Stimulated activated CD4-positive, alpha-beta T cell treated with anti-CD3 and anti-CD28 coated beads, Interleukin-4, amount 100 ng/mL, for 4 hours (primary cell): ENCODE results near the gene SCAF1.

Source experiments
- DNase-seq, 2 experiments: peaks; one replicate each; pipeline ENCODE4 v3.0.0-alpha.2; 2020

Gene SCAF1

GRCh38 chr19:49688531-49689132 lies 46.6 kb downstream of the SCAF1 start:
- no peak for DNase-seq

DNA sequence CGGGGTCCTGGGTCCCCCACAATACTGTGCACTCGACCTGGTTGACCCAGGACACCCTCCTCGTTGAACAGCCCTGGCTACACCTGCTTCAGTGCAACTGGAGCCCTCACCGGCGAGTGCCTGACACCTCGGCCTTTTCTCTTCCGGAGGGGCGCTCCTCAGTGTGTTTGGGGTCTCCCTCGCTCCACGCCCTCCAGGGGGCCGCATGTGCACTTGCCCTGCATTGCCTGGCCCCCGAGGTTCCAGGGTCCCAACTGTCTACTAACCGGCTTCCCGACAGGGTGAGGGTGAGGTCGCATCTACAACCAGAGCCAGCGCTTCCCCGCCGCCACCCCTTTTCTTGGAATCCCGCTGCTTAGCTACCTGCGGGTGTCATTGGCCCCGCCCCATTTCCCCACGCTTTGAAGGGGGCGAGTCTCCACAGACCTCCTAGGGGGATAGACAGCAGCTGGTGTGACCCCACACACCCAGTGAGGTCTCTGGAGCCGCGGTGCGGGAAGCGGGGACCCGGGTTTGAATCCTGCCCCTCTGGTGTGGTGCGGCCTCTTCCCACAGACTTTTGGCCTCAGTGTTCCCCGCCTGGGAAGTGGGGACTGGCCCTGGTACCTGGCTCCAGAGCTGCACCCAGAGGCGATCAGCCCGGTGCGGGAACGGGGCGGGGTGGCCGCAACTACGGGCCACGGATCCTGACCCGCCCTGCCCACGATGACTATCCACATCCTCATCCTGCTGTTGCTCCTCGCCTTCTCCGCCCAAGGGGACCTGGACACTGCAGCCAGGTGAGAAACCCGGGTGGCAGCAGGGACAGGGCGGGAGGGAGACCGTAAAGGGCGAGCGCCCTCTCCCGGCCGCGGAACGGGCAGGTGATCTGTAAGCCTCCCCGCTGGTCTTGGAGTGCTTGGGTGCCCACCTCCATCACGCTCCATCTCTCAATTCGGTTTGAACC lies 47.4 kb downstream of the SCAF1 start, which contains the start of gene ADM5:
Gene ADM5, plus strand, starts transcription at position 462 of the 946 bp plus-strand sequence. Its CDS starts 244 bp downstream, at position 706.
- peak in 1 of 2 experiments; percentile 55 for DNase-seq

- no peak for DNase-seq
These were observed 48.2 kb downstream of the SCAF1 start for GRCh38 chr19:49690079-49690655.

DNA sequence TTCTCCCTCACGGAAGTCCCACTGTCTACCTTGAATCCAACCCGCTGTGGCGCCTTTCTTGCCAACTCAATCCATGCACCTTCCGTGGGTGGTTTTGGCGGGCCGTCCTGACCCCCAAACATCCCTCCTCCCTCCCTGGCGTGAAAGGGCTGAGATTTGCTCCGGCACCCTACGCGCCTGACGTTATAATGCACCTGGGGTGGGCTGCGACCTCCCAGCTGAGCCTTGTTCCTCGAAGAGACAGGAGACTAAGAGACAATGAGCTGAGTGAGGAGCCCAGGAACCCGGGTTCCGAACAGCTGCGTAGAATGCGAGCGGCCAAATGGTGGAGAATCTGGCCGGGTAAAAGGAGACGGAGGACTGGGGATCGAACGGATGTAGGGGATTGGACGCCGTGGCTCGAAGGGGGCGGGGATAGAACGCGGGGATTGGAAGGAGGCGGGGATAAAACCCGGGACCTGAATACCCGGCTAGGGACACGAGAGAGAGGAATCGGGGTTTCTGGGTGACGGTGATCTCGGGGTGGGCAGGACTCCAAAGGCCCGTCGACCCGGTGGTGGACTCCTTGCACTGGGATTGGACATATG lies 48.7 kb downstream of the SCAF1 start, which contains the start of gene CPT1C:
Gene CPT1C, plus strand, starts transcription at position 461 of the 587 bp plus-strand sequence. CDS start 1,137 bp downstream, outside the sequence.
- DNase-seq: peak; percentile 52 to 55

DNA sequence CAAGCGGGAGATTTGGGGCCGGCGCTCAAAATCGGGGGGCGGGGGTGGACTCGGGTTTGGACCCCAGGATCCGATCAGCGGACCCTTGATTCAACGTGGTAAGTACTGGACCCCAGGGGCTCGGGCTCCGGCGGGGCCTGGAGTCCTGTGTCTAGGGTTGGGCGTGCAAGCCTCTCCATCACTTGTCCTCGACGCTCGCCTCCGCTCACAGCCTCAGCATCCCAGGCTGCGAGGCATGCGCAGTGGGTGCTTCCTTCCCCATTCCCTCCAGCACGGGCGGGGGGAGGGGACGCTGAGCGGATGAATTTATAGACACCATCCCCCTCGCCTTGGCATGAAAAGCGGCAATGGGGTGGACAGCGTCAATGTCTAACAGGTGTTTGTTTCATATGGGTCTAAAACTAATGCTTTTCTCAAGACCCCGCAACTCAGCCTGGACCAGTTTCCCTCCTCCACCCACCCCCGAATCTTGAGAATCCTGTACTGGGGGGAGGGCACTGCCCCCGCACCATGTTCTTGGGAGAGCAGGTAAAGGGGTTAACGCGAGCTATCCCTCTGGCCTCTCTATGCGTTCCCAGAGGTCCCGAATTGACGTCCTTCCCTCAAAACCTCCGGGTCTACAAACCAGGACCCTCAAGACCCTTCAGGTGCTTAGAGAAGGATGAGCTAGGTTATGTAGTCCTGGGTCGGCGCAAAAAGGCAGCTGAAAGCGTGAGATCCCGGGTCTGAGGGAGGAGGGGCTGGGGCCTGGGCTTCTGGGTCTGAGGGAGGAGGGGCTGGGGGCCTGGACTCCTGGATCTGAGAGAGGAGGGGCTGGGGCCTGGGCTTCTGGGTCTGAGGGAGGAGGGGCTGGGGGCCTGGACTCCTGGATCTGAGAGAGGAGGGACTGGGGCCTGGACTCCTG lies 49.5 kb downstream of the SCAF1 start:
- peak in 1 of 2 experiments; percentile 26 for DNase-seq

DNA sequence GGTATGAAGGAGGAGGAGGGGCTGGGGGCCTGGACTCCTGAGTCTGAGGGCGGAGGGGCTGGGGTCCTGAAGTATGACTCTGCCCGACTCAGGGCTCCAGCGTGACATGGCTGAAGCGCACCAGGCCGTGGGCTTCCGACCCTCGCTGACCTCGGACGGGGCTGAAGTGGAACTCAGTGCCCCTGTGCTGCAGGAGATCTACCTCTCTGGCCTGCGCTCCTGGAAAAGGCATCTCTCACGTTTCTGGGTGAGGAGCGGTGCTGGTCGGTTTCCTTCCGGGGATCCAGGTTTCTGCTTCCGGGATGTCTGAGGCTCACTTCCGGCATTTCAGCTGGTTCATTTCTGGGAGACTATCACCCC lies 50.1 kb downstream of the SCAF1 start:
- DNase-seq: no peak

DNA sequence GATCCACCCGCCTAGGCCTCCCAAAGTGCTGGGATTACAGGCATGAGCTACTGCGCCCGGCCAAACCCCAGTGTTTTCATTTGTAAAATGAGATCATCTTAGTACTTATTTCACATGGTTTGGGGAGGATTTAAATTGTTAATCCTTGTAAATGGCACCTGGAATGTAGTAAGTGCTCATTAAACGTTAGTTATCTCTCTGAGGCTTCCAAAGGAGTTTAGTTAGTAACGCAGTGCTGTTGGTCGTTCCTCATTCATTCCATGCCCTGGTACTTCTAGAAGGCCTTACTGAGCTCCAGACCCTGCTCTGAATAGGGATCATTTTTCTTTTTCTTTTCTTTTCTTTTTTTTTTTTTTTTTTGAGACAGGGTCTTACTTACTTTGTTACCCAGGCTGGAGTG lies 54.1 kb downstream of the SCAF1 start:
- no peak for DNase-seq

DNA sequence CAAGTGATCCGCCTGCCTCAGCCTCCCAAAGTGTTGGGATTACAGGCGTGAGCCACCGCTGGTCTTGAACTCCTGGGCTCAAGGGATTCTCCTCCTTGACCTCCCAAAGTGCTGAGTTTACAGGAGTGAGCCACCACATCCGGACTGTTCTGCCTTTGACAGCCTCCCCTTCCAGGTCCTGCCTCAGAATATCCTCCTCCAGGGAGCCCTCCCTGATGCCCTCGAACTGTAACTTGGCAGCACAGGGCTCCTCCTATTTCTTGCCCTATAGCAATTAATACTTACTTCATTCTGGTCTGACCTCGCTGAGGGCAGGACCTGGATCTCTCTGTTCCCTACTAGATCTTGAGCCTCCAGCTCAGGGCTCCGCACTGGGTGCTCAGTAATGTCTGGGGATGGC lies 54.9 kb downstream of the SCAF1 start:
- no peak for DNase-seq

GRCh38 chr19:49699364-49699763 lies 57.4 kb downstream of the SCAF1 start:
- no peak for DNase-seq

- DNase-seq: no peak
These were observed 58.6 kb downstream of the SCAF1 start for GRCh38 chr19:49700563-49700962.

DNA sequence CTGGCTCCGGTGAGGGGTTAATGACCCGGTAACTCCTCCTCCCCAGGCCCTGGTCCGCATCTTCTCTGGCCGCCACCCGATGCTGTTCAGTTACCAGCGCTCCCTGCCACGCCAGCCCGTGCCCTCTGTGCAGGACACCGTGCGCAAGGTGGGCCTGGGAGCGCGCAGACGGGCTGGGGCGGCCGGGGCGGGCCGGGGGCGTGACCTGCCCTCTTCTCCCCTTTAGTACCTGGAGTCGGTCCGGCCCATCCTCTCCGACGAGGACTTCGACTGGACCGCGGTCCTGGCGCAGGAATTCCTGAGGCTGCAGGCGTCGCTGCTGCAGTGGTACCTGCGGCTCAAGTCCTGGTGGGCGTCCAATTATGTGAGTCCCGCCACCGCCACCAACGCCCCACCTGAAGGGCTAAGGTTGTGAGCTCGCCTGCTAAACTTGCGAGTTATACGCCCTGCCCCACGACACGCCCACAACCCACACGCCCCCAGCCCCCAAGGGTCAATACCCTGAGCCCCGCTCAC lies 59.3 kb downstream of the SCAF1 start:
- DNase-seq: no peak

DNA sequence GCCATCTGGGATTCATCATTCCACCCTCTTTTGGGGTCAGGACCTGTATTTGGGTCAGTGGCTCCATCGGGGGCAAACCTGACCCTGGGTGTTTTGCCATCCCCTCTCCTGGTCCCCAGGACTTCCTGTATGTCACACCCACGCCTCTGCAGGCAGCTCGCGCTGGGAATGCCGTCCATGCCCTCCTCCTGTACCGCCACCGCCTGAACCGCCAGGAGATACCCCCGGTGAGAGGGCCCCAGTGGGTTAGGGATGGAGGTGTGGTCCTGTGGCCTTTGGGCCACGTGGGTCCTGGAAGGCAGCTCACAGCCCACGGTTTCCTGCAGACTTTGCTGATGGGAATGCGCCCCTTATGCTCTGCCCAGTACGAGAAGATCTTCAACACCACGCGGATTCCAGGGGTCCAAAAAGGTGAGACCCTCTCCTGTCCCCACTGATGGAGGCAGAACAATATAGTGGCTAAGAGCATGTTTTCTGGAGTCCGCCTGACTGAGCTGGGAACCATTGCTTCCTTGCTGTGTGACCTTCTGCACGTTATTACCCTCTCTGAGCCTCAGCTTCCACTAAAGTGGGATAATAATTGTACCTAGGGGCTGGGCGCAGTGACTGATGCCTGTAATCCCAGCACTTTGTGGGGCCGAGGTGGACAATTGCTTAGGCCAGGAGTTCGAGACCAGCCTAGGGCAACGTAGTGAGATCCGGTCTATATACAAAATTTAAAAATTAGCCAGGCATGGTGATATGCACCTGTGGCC lies 63.1 kb downstream of the SCAF1 start:
- no peak for DNase-seq

GRCh38 chr19:49705919-49706318 lies 63.9 kb downstream of the SCAF1 start:
- DNase-seq: no peak
